Measurements from ENCODE around the gene SOS2.

The SOS2 gene

DNA sequence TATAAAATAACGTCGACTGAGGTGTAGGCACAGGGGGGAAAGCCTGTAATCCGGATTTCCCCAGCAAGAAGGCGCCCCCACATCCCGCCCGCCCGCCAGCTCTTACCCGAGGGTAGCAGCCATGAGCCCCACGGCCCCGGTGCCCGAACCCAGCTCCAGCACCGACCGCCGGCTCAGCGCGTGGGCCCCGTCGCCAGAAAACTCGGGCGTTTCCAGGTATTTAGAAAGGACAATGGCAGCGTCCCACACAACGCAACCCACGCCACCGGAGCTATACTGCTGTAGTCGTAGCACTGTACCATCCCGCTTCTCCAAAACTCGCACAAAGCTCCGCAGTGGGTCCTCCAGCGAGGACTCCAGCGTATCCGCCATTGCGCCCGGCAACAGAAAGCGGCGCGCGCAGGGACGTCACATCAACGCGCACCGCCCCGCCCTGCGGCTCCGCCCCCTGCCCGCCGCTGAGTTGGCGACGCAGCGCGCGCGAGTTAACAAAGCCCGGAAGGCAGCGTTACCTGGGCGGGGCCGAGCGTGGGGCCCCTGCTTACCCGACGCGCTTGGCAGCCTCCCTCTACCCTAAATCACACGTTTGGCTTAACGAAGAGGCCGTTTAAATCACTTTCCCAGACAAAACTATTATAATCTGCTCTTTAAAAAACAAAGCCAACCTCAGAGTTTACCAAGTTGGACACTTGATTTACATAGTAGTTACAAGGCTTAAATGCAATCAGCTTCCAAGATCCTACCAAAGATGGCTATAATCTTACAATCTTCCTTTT is 115.0 kb downstream of the SOS2 start, which contains the start of gene VCPKMT:
Gene VCPKMT (minus strand): TSS at position 392 of the 776 bp plus-strand sequence. CDS start 20 bp downstream, at position 372.
- peak; percentile 91 for DNase-seq (ENCODE audit: low read depth, low spot score)

DNA sequence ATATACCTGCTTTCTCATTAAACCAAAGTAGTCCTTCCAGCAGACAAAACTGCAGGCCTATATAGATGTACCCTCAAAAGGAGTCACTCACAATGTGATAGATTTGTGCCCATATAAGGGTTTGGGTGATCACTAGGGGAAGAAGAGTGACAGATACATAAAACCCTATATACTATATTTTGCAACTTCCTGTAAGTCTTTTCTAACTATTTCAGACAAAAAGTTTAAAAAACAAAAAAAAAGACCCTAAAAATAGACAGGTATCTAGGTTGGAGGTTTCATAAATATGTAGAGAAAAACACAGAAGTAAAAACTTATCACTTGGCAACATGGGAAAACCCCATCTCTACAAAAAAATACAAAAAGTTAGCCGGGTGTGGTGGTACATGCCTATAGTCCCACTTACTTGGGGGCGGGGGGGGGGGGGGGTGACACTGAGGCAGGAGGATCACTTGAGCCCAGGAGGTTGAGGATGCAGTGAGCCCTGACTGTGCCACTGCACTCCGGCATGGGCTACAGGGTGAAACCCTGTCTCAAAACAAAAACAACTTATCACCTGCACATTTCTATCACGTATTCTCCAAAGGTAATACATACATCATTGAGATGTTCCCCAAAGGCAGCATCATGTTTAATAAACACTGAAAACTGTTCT is 117.9 kb downstream of the SOS2 start:
- no peak for DNase-seq (ENCODE audit: low read depth, low spot score)

DNA sequence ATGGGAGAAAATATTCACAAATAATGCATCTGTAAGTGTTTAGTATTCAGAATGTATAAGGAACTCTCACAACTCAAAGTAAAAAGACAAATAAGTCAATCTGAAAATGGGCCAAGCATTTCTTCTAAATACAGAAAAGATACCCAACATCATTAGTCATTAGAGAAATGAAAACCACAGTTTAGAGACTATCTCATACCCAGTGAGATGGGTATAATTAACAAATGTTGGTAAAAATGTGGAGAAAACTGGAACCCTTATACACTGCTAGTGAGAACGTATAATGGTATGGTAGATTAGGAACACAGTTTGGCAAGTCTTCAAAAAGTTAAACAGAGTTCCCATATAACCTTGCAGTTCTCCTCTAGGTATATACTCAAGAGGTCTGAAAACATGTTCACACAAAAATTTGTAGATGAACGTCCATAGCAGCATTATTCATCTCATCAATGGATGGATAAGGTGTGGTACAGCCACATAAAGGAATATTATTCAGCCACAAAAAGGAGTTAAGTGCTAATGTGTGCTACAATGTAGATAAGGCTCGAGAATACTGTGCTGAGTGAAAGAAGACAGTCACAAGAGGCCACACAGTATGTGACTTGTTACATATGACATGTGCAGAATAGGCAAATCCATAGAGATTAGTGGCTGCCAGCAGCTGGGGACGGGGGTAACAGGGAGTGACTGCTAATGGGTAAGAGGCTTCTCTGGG is 120.9 kb downstream of the SOS2 start:
- no peak for DNase-seq (ENCODE audit: low read depth, low spot score)

DNA sequence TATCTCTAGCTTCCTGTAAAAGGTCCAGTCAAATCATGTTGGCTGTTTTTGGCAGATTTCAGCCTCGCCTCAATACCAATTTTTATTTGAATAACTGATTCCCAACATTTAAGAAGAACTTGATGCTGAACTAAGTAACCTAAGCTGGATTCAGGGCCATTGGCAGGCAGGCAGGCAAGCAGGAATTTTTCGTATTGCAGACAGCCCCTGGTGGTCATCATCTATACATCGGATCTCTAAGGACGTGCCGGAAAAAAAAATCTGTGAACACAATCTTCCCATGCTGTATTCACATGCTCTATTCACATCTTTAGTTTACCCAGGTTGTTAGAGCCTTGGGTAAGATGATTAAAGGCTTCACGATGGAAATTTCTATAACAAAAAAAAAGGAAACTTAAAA is 122.0 kb downstream of the SOS2 start:
- no peak for DNase-seq (ENCODE audit: low read depth, low spot score)

DNA sequence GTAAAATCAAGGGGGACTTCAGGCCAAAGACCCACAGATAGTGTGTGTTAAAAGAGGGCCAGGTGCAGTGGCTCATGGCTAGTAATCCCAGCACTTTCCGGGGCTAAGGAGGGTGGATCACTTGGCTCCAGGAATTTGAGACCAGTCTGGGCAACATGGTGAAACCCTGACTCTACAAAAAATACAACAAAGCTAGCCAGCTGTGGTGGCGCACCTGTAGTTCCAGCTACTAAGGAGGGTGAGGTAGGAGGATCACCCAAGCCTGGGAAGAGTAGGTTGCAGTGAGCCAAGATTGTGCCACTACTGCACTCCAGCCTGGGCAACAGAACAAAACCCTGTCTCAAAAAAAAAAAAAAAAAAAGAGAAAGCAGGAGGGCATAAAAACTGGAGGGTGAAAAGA is 123.5 kb downstream of the SOS2 start:
- DNase-seq (ENCODE audit: low read depth, low spot score): no peak

DNA sequence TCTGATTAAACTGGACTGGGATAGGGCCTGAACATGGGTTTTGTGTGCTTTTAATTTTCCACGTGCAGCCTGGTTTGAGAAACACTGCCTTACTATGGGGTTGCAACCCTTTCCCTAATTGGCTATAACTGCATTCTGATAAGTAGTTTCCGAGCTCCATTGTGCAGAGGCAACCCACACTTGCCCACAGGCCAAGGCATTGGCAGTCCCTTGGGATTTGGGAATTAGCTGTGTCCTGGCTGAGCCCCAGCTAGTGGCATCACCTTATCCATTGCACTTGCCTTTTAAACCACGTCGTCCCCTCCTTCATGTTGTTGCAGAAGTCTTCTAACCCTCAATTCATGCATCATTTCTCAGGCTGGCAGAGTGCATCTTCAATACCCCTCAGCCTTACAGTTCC is 125.2 kb downstream of the SOS2 start:
- DNase-seq (ENCODE audit: low read depth, low spot score): no peak

DNA sequence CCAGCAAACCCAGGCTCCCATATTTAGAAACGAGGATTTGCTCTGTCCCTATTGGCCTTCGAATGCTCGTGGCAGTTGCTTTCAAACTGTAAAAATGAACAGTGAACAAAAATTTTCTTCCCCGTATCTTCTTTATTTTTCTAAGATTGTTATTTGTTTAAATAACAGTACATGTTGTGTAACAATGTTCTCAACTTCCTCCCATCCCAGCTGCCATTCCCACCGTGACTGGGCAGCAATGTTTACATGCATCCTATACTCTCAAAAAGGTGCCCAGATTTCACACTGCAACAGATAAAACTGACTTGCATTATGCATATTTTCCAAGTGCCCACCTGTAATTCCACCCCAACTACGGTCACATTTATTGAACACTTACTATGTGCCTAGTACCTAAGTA is 127.8 kb downstream of the SOS2 start:
- no peak for DNase-seq (ENCODE audit: low read depth, low spot score)

DNA sequence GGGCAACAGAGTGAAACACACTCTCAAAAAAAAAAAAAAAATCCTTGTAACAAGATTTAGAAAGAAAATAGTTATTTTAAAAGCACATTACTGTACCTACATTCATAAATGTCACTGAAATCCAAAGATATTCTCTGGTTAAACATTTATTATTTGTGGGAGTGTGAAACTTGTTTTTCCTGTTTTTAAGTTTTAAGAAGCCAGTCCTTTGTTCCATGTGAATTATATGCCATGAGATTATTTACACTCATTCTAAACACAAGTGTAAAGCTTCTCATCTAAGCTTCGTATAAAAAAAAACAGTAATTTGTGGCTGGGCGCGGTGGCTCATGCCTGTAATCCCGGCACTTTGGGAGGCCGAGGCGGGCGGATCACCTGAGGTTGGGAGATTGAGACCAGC is 130.0 kb downstream of the SOS2 start:
- DNase-seq (ENCODE audit: low read depth, low spot score): no peak

DNA sequence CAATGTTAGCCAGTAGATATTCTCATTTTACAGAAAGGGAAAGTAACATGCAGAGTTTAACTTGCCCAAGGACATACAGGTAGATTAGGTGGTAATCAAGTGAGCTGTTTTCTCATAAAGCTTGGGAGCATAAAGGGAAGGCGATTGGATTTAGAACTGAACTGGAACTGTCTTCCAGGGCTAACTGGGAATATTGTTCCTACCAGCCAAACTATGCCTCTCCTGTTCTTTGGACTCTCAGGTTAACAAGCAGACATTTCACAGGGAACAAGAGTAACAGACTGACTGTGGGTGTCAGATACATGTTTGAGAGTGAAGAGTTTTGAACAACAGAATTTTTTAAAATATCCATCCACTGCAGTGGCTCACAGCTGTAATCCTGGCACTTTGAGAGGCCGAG is 130.6 kb downstream of the SOS2 start:
- no peak for DNase-seq (ENCODE audit: low read depth, low spot score)

DNA sequence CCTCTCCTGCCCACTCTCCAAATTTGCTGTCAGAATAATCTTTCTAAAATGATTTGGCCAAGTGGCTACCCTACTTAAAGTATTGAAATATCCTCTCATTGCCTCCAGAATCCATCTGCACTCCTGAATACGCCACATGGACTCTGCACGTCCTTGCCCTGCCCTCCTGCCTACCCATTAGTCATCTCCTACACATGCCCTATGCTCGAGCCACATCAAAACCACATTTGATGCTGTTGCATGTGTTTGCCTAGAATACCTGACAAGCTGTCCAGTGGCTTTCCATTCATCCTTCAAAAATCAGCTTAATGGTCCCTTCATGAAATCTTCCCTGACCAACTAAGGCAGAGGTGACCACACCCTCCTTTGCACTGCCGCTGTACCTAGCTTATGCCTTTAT is 132.0 kb downstream of the SOS2 start:
- DNase-seq (ENCODE audit: low read depth, low spot score): no peak

DNA sequence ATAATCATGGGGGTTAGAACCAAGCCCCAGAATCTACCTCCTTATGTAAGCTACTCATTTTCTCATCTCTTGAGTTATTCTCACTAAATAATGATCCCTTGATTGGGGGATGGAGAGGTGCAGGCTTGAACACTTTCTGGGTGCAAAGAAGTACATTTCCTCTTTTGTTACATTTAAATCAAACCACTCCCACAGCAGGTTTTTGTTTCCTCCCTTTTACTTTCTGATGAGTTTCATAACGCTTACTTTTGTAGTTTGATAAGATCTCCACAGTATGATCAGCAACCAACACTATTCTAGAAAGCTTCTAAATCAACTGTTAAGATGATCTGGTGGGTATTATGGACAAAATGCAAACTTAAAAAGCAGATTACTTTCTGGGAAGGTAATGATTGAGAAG is 135.5 kb downstream of the SOS2 start:
- DNase-seq (ENCODE audit: low read depth, low spot score): no peak

DNA sequence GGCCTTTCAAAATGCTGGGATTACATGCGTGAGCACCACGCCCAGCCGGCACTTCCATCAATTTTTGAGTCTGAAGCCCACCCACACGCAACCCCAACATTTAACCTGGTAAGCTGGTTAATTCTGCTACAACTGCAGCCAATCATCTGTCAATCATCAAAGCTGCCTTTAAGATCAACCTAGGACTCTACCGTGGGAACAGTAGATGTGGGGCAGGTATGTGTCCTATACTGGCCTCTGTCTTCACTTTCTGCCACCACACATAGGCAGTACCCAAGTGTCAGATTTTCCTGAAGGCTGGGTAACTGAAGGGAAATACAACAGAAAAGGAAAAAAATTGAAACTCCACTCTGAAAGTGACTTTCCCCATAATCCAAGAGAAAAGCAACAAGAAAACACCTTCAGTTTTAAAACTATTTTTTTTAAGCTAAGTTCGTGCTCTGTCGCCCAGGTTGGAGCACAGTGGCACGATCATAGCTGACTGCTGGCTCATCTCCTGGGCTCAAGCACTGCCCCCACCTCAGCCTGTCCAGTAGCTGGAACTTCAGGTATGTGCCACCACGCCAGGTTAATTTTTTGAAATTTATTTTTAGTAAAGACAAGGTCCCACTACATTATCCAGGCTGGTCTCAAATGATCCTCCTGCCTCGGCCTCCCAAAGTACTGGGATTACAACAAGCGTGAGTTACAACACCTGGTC is 137.2 kb downstream of the SOS2 start:
- no peak for DNase-seq (ENCODE audit: low read depth, low spot score)

DNA sequence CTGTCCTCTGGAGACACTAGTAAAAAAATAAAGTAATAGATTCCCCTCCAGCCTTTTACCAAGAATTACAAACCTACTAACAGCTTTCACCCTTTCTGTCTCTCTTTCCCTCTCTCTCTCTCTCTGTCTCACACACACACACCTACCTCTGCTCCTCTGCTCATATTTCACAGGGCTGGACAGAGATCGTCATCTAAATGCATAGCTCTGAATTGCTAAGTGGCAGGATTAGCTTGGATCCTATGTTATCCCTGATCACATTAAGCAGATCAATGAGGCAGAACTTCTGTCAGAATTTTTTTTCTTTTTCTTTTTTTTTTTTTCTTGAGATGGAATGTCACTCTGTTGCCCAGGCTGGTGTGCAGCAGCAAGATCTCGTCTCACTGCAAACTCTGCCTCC is 137.9 kb downstream of the SOS2 start:
- no peak for DNase-seq (ENCODE audit: low read depth, low spot score)

DNA sequence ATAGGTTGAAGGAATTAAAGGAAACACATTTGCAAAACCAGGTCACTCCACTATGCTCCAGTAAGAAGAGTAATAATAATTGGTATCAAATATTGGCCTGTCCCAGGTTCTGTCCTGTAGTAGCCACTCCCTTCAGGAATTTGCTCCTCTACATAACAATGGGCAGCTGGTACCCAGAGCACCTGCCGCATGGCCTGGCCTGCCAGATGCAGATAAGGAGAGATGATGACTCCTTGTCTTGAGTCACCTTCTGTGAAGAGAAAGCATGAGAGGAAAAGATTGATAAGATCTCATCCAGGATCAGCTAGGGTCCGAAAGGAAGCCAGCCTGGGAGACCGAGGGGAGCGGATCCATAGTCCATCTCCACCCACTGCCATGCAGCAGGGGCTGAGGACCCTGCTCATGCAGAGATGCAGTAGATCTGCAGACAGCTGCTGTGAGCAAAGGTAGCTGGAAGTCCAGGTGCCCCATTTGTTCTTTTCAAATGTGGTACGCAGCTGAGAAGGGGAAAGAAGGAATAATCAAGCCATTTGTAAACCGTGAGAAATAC is 139.3 kb downstream of the SOS2 start:
- no peak for DNase-seq (ENCODE audit: low read depth, low spot score)

DNA sequence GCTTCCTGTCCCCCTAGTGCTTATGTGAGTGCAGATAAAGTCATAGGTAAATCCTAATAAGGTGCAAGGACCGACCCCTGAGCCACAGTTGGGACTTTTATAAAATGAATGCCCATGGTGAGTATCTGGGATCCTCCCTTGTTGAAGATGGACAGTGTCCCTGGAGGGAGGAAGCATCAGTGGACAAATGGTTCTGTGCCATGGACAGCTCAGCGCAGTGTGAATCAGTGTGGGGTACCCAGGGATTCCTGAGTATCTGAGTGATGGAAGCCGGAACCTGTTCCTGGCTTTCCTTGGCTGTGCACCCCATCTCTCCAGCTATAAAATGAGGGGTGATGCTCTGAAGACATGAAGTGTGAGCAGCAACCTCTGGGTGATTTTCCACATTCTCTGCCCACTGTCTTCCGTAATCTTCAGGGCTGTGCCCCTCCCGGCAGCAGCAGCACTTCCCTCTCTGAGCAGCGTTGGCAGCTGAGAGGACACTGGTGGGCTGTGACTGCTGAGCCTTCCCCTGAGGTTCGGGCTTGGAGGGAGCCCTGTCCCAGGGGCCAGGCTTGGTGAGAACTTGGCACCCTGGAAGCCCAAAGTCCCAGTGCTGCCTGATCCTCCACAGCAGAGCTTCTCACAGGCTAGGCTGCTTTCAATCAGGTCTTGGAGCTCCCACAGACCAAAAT is 140.0 kb downstream of the SOS2 start:
- DNase-seq (ENCODE audit: low read depth, low spot score): no peak

DNA sequence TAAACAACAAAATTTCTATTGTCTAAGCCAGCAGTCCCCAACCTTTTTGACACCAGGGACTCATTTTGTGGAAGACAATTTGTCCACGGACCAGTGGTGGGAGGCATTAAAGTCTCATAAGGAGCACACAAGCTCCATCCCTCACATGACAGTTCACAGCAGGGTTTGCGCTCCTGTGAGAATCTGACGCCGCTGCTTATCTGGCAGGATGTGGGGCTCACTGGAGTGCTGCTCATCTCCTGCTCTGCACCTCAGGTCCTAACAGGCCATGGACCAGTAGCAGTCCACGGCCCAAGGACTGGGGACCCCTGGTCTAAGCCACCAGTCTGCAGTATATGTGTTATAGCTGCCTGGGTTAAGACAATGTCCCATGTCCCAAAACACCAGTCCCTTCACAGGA is 142.2 kb downstream of the SOS2 start:
- DNase-seq (ENCODE audit: low read depth, low spot score): no peak

DNA sequence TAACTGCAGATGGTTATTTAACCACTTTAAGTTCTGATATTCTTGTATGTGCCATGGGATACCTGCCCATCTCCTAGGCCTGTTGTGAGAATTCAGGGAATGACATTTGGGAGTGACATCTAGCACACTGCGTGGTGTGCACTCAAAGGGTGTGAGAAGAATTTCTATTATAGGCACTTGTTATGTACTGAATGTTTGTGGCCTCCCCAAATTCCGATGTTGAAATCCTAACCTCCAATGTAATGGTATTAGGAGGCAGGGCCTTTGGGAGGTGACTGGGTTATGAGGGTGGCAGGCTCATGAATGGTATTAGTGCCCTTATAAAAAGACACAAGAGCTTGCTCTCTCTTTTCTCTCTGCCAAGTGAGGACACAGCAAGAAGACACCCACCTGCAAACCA is 142.6 kb downstream of the SOS2 start:
- no peak for DNase-seq (ENCODE audit: low read depth, low spot score)

DNA sequence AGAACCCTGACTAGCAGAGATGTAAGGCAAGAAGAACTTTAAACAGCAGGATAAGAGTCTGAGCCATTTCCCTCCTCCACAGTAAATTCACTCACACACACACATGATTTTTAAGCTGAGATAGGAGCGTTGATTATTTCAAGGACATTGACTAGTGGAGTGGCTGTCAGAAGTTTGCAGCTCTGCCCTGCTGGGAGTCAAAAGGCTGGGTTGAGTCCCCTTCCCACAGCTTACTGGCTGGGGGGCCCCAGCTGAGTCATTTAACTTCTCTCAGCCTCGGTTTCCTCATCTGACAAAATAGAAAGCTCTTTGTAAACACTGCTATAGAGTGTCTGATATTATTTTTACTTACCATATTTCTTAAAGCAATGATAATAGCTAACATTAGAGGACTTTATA is 143.3 kb downstream of the SOS2 start:
- DNase-seq (ENCODE audit: low read depth, low spot score): no peak

DNA sequence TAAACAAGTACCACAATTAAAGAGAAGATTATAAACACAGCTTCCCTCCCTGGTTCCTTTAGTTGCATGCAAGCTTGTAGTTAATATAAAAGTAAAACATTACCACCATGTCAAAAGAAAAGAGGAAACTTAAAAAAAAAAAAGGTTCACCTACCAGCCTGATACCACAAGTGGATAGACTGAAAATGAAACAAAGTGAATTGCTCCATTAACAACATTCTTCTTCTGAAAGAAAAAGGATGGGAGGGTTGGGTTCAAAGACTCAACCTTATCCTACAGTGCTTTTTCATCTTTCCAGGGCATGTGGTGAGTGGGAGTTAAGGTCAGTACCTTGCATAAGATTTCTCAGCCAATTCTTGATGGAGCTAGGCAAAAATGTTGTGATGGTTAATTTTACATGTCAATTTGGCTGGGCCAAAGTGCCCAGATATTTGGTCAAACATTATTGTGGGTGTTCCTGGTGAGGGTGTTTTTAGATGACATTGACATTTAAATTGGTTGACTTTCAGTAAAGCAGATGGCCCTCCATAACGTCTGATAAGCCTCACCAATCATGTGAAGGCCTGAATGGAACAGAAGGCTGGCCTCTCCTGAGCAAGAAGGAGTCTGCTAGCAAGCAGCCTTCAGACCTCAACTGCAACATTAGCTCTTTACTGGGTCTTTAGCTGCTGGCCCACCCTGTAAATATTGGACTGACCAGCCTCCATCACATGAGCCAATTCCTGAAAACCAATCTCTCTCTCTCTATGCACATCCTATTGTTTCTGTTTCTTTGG is 143.8 kb downstream of the SOS2 start:
- DNase-seq (ENCODE audit: low read depth, low spot score): no peak

DNA sequence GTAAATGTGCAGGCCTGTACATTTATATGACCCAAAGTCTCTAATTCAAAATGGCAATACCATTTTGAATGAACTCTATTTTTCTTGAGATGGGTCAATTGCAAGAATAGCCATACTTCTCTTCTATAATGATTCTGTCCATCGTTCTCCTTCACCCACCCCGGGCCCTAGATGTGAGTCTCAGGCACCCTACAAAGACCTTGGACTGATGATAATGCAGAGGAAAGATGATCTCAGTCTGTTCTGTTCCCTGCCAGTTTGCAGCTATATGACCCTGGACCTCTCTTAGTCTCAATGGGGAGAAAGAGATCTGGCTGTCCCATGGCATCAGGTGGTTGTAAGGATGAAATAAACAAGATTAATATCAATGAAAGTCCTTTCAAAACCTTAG is 145.1 kb downstream of the SOS2 start:
- no peak for DNase-seq (ENCODE audit: low read depth, low spot score)

Measured in activated naive CD8-positive, alpha-beta T cell treated with anti-CD3 and anti-CD28 coated beads, Interleukin-2, amount 50 U/mL, for 16 hours (primary cell).